Measurements from ENCODE around the gene GALNT2.

Gene GALNT2

GRCh38 chr1:230286166-230286889, 219.3 kb downstream of the GALNT2 start:
- no peak for DNase-seq

GRCh38 chr1:230286890-230287269, 219.8 kb downstream of the GALNT2 start:
- no peak for DNase-seq

GRCh38 chr1:230287674-230288315, 220.8 kb downstream of the GALNT2 start:
- DNase-seq = no peak

GRCh38 chr1:230288641-230289349, 221.8 kb downstream of the GALNT2 start:
- peak; percentile 22 for DNase-seq

GRCh38 chr1:230289350-230289644, 222.3 kb downstream of the GALNT2 start:
- no peak for DNase-seq

- DNase-seq = no peak
Observed at GRCh38 chr1:230291731-230292620, 224.9 kb downstream of the GALNT2 start.

- no peak for DNase-seq
Observed at GRCh38 chr1:230292689-230293389, 225.8 kb downstream of the GALNT2 start.

GRCh38 chr1:230293390-230293700, 226.3 kb downstream of the GALNT2 start:
- DNase-seq = no peak

- DNase-seq = no peak
Observed at GRCh38 chr1:230295367-230295766, 228.3 kb downstream of the GALNT2 start.

- no peak for DNase-seq
Observed at GRCh38 chr1:230299191-230300006, 232.4 kb downstream of the GALNT2 start.

- no peak for DNase-seq
Observed at GRCh38 chr1:230300322-230301301, 233.6 kb downstream of the GALNT2 start.

GRCh38 chr1:230301322-230301721, 234.3 kb downstream of the GALNT2 start:
- DNase-seq = no peak

- no peak for DNase-seq
Observed at GRCh38 chr1:230301822-230302221, 234.8 kb downstream of the GALNT2 start.

GRCh38 chr1:230303069-230303468, 236.0 kb downstream of the GALNT2 start:
- DNase-seq = peak; percentile 10

- peak; percentile 62 for DNase-seq
Observed at GRCh38 chr1:230303822-230304221, 236.8 kb downstream of the GALNT2 start.

GRCh38 chr1:230306169-230306568, 239.1 kb downstream of the GALNT2 start:
- DNase-seq = no peak

GRCh38 chr1:230307213-230307612, 240.2 kb downstream of the GALNT2 start:
- no peak for DNase-seq

- DNase-seq = peak; percentile 64
Observed at GRCh38 chr1:230308039-230308438, 241.0 kb downstream of the GALNT2 start.

GRCh38 chr1:230308821-230309220, 241.8 kb downstream of the GALNT2 start:
- DNase-seq = no peak

GRCh38 chr1:230309646-230310177, 242.7 kb downstream of the GALNT2 start:
- DNase-seq = no peak
